Prostate gland (tissue), 2 donors: ENCODE measurements around the gene HSCB. TPM values are rescaled to one million over a fixed set of nuclear protein-coding genes. Genes with fewer than 3 reads are reported as not detected.

ENCODE experiments used
- DNase-seq: peaks from one replicate; pipeline ENCODE4 v3.0.0-alpha.2; 2019; ENCODE audit warnings: low spot score
- H3K27ac ChIP-seq, 2 donors: fragments of 200-600 bp; sonication (generic); 2 replicates each; pipeline ENCODE4 v1.5.1; 2017 to 2019
- H3K27me3 ChIP-seq: fragments of 200-600 bp; sonication (generic); replicated peaks from 2 replicates; pipeline ENCODE4 v1.5.1; 2019; ENCODE audit not compliant: insufficient read depth
- H3K36me3 ChIP-seq, 2 donors: fragments of 200-600 bp; sonication (generic); 1 replicate in 1 of 2; 2 replicates in 1 of 2; pipeline versions ENCODE4 v1.5.1 to v1.8.1; 2017 to 2019
- H3K4me1 ChIP-seq: fragments of 200-600 bp; sonication (generic); replicated peaks from 2 replicates; pipeline ENCODE4 v1.5.1; 2019
- H3K4me3 ChIP-seq, 2 donors: fragments of 200-600 bp; sonication (generic); 2 replicates each; pipeline ENCODE4 v1.5.1; 2017 to 2019
- H3K9me3 ChIP-seq: fragments of 200-600 bp; sonication (generic); 2 replicates; pipeline ENCODE4 v1.5.1; 2017
- CTCF ChIP-seq, 4 experiments: fragments of 200-600 bp in 2 of 4; fragments of 450-650 bp in 2 of 4; sonication (generic) in 2 of 4; IDR thresholded peaks; 1 replicate in 3 of 4; 2 replicates in 1 of 4; pipeline ENCODE4 v1.5.1; 2016 to 2019; ENCODE audit warnings: antibody characterized with exemption in 4 of 4, mild to moderate bottlenecking in 2 of 4, moderate library complexity in 2 of 4
- POLR2A ChIP-seq: fragments of 450-650 bp; IDR thresholded peaks from one replicate; pipeline ENCODE4 v1.6.1; 2016; ENCODE audit warnings: antibody characterized with exemption, mild to moderate bottlenecking
- POLR2AphosphoS5 ChIP-seq: sonication (generic); formaldehyde crosslinking; IDR thresholded peaks from one replicate; pipeline ENCODE4 v1.6.1; 2017; ENCODE audit warnings: antibody characterized with exemption
- WGBS: methylation state at CpG from one replicate; pipeline ENCODE4 v1.1.5; 2018; 5-methylcytosine and 5-hydroxymethylcytosine counted together
- intact Hi-C: fragments of 100-400 bp; cut with DNase I; formaldehyde crosslinking; loops from one replicate; pipeline ENCODE4 v1.14.2; 2022
- total RNA-seq, 2 donors: library from RNA; depleted of rRNA; stranded (reverse); fragments of >200 nt; gene quantifications; one replicate each; pipeline ENCODE4 v1.1.0, GENCODE V29; 2016

HSCB gene
- total RNA-seq, 2 donors from 2014 or later = 27.9 to 39.5 TPM

DNA sequence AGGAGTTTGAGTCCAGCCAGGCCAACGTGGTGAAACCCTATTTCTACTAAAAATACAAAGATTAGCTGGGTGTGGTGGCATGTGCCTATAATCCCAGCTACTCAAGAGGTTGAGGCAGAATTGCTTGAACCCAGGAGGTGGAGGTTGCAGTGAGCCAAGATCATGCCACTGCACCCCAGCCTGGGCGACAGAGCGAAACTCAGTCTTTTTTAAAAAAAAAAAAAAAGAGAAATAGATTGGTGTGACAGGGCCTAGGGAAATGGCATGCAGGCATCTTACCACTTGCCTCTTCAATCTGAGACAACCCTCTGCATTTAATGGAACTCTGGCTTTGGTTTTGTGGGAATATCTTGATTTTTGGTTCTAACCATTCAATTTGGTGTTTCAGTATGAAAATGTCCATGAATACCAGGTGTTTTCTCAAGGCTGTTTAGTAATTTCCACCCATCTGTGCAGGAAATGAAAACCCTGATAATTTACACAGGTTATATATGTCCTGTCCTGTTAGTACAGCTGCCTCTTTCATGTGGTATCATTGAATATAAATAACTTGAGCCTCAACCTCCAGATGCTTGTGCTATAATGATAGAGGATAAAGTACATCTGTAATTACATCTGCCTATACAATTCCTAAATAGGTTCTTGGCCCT lies 50.1 kb downstream of the HSCB start:
- H3K4me1 ChIP-seq = no peaks in the 10 kb centered on the region
- intact Hi-C loops = no loop called here
- TF ChIP-seq POLR2A = no peak
- no peak for TF ChIP-seq POLR2AphosphoS5
- TF ChIP-seq CTCF (IDR thresholded peaks at IDR 0.05) = no peak
- no peaks in the 10 kb centered on the region for H3K9me3 ChIP-seq
- peaks cover 11 to 22% of the 10 kb centered on the region in 2 donors for H3K36me3 ChIP-seq
- no peaks in the 10 kb centered on the region for H3K27me3 ChIP-seq
- no peak overlapping the region for H3K27ac ChIP-seq
- DNase-seq = no peak
- 58% methylated on average over 3 of the region's 3 CpGs for WGBS
- no peak overlapping the region for H3K4me3 ChIP-seq

DNA sequence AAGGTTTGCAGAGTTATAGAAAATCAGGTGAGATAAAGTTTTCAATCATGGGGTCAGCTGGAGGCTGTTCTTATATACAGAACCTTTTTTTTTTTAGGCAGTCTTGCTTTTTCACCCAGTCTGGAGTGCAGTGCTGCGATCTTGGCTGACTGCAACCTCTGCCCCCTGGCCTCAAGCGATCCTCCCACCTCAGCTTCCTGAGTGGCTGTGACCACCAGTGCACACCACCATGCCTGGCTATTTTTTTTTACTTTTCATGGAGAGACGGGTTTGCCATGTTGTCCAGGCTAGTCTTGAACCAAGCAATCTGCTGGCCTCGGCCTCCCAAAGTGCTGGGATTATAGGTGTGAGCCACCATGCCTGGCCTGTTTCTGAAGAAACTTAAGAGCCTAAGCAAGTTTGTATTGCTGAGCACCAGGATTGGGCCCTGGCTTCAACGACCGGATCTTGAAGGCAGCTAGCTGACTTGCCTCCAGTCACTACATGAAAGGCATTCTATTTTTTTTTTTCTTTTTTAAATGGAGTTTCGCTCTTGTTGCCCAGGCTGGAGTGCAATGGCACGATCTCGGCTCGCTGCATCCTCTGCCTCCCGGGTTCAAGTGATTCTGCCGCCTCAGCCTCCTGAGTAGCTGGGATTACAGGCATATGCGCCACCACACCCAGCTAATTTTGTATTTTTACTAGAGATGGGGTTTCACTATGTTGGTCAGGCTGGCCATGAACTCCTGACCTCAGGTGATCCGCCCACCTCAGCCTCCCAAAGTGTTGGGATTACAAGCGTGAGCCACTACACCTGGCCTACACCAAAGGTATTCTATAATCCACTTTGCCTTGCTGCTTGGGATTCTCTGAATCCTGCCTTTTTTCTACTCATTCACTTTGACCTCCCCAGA lies 50.9 kb downstream of the HSCB start:
- Histone ChIP-seq H3K27ac (peak overlapping the region in 1 of 2 donors; percentile 11), H3K4me3 (no peak overlapping the region), H3K36me3 (peaks cover 11 to 22% of the 10 kb centered on the region in 2 donors), H3K4me1 (no peaks in the 10 kb centered on the region), H3K9me3 (no peaks in the 10 kb centered on the region), H3K27me3 (no peaks in the 10 kb centered on the region)
- intact Hi-C loops = no loop called here
- TF ChIP-seq POLR2A (no peak), CTCF (IDR thresholded peaks at IDR 0.05) (no peak), POLR2AphosphoS5 (no peak)
- 92% methylated on average over 15 of the region's 15 CpGs for WGBS
- no peak for DNase-seq

DNA sequence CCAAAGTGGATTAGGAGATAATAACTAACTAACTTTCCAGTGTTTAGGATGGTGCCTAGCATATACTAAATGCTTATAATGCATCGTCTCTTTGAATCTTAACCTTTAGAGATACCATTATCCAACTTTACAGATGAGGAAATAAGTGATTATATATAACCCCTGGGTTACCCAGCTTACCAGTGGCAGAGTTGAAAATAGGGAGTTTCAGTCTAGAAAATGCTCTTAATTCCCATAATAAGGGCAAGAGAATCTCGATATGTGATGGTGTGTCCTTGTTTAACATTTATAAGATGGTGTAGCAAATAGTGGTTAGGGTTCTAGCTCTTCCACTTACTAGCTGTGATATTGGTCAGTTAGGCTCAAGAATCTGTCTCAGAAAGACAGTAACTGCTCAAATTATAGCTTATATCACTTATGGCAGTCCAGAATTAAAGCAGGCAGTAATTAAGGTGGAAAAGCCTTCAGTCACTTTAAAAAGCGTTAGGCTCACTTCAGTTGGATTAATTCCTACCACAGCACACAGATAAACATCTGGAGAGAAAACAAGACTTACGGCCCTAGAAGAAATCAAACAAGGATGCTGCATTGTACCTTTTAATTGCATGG lies 52.2 kb downstream of the HSCB start:
- 53% methylated on average over 4 of the region's 4 CpGs for WGBS
- DNase-seq = no peak
- Histone ChIP-seq H3K4me3 (no peak overlapping the region), H3K27ac (peak overlapping the region in 1 of 2 donors; percentile 100), H3K36me3 (peaks cover 11 to 22% of the 10 kb centered on the region in 2 donors), H3K27me3 (no peaks in the 10 kb centered on the region), H3K9me3 (no peaks in the 10 kb centered on the region), H3K4me1 (no peaks in the 10 kb centered on the region)
- intact Hi-C loops = no loop called here
- TF ChIP-seq CTCF (IDR thresholded peaks at IDR 0.05) = no peak
- TF ChIP-seq POLR2AphosphoS5 = no peak
- TF ChIP-seq POLR2A = no peak

DNA sequence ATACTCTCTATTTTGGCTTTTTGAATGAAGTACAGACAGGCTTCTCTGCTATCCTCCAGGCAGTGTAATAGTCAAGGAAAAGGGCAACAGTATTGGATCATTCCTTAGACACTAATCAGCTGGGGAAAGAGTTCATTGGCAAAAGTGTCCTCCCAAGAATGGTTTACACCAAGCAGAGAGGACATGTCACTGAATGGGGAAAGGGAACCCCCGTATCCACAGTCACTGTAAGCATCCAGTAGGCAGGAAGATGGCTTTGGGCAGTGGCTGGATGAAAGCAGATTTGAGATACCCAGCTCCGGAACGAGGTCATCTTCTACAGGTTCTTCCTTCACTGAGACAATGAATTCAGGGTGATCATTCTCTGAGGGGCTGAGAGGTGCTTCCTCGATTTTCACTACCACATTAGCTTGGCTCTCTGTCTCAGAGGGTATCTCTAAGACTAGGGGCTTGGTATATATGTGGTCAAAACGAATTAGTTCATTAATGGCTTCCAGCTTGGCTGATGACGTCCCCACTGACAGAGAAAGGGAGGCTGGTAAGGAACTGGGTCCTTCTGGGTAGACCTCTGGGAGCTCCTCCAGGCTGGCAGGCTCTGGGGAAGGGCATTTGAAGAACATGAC lies 53.3 kb downstream of the HSCB start:
- H3K27me3 ChIP-seq = no peaks in the 10 kb centered on the region
- no peaks in the 10 kb centered on the region for H3K4me1 ChIP-seq
- 65% methylated on average over 6 of the region's 6 CpGs for WGBS
- no peaks in the 10 kb centered on the region for H3K9me3 ChIP-seq
- DNase-seq = no peak
- intact Hi-C loops = no loop called here
- peaks cover 11 to 22% of the 10 kb centered on the region in 2 donors for H3K36me3 ChIP-seq
- no peak for TF ChIP-seq CTCF (IDR thresholded peaks at IDR 0.05)
- TF ChIP-seq POLR2AphosphoS5 = no peak
- no peak for TF ChIP-seq POLR2A
- peak overlapping the region; percentile 11 to 100 for H3K27ac ChIP-seq
- peak overlapping the region in 1 of 2 donors; percentile 2 for H3K4me3 ChIP-seq
